Upper lobe of left lung (tissue), 4 donors: ENCODE results near the gene FAM3B.

Experiments
- CTCF ChIP-seq, 6 experiments: fragments of 450-650 bp in 4 of 6; fragments of 200-600 bp in 2 of 6; sonication (generic) in 2 of 6; IDR thresholded peaks; one replicate each; pipeline ENCODE4 v1.5.1; 2016 to 2019; ENCODE audit warnings: antibody characterized with exemption in 6 of 6
- POLR2A ChIP-seq, 4 donors: fragments of 450-650 bp; IDR thresholded peaks; one replicate each; pipeline ENCODE4 v1.5.1; 2016 to 2017; ENCODE audit warnings: antibody characterized with exemption in 4 of 4, mild to moderate bottlenecking in 2 of 4
- POLR2AphosphoS5 ChIP-seq, 2 donors: sonication (generic); formaldehyde crosslinking; IDR thresholded peaks; one replicate each; pipeline ENCODE4 v1.5.1; 2017; ENCODE audit warnings: antibody characterized with exemption in 2 of 2

- no peak for TF ChIP-seq CTCF (IDR thresholded peaks at IDR 0.05)
- no peak for TF ChIP-seq POLR2A (IDR thresholded peaks at IDR 0.05)
- no peak for TF ChIP-seq POLR2AphosphoS5 (IDR thresholded peaks at IDR 0.05)
Observed at GRCh38 chr21:41345356-41345755, 28.8 kb downstream of the FAM3B start.
